ENCODE results near the gene SND1.

GRCh38 chr7:128097211-128097731, 445.3 kb downstream of the SND1 start:
- TF ChIP-seq CTCF (IDR thresholded peaks at IDR 0.05; ENCODE audit: low read depth, low read length, missing input control) (no peak), RAD21 (IDR thresholded peaks at IDR 0.05) (no peak), SP1 (IDR thresholded peaks at IDR 0.05) (no peak), TAF1 (conservative IDR thresholded peaks at IDR 0.05) (no peak), YY1 (IDR thresholded peaks at IDR 0.05) (no peak), RXRA (IDR thresholded peaks at IDR 0.05) (no peak)

Measured in liver (tissue), 3 donors.